K562 (cell line): Measurements from ENCODE around the gene RASSF10. TPM values are rescaled to one million over a fixed set of nuclear protein-coding genes. Genes with fewer than 3 reads are reported as not detected.
A peak's percentile ranks its signal among the peaks of the same experiment; 100 is the strongest.

Experiments
- CBX3 ChIP-seq, 2 experiments: IDR thresholded peaks; 1 replicate in 1 of 2; 2 replicates in 1 of 2; pipeline ENCODE4 v1.6.1; 2012; ENCODE audit warnings: inconsistent platforms in 2 of 2, low read length in 2 of 2, borderline replicate concordance in 1 of 2, control low read depth in 1 of 2
- NFE2 ChIP-seq: IDR thresholded peaks from 2 replicates; pipeline ENCODE4 v1.6.1; 2014; ENCODE audit warnings: antibody characterized with exemption, low read depth
- polyA plus RNA-seq, 8 experiments: library from polyadenylated mRNA; depleted of rRNA in 4 of 8; stranded (reverse) in 5 of 8; unstranded in 3 of 8; fragments of >200 nt; fragmentation: Nextera tagmentation in 2 of 8; fragmentation: Illumina TruSeq in 1 of 8; extraction: Ambion mirVana in 2 of 8; extraction: Trizol in 1 of 8; gene quantifications; 2 replicates each; pipeline versions ENCODE4 v1.2.1 to v1.2.3, GENCODE V29; 2011 to 2014; ENCODE audit warnings: inconsistent platforms in 1 of 8, missing spikeins in 1 of 8
- total RNA-seq, 7 experiments: library from RNA; depleted of rRNA in 6 of 7; stranded (reverse); fragments of >200 nt in 6 of 7; fragmentation: Illumina TruSeq in 2 of 7; extraction: Trizol in 2 of 7; gene quantifications; 2 replicates each; pipeline versions ENCODE4 v1.2.1 to v1.2.3, GENCODE V29; 2011 to 2021; ENCODE audit warnings: low replicate concordance in 1 of 7
- TF ChIP-seq, protein P1 (sequence below), 2 experiments: fragments of 450-650 bp in 1 of 2; sonication (generic) in 1 of 2; formaldehyde crosslinking in 1 of 2; IDR thresholded peaks; 2 replicates each; pipeline versions ENCODE4 v1.7.1 to v1.9.0; 2016 to 2022; ENCODE audit warnings: inconsistent platforms in 1 of 2, mild to moderate bottlenecking in 1 of 2, missing genetic modification reagents in 1 of 2

RASSF10 gene
- total and polyA plus RNA-seq, 9 of the 15 experiments (the other 6 are each of a cell fraction or from before 2014, with no cell fraction given) = not detected

DNA sequence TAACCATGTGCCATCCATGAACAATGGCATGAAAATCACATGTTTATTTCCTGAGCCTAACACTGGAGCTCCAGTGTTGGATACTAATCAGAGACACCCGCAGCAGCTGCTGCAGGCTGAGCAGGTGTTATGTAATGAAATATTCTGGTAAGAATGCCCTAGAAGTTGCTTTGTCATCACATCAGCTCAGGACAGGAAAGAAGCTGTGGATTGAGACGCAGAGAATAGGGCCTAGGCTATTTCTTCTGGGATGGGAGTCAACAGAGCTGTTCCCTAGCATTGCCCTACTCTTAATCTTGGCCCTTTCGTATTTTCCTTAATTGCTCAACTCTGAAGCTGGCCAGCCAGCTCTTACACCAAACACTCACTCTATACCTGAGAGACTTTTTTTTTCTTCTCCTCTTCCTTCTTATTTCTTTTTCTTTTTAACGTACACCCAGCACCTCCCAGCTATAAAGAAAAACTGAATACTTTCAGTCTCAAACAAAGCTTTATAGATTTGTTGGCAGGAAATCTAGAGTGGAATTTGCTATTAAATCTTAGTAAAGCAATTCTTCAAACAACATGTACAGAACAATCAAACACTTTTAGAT lies 31.9 kb downstream of the RASSF10 start (continued):
- TF ChIP-seq, protein P1, sequence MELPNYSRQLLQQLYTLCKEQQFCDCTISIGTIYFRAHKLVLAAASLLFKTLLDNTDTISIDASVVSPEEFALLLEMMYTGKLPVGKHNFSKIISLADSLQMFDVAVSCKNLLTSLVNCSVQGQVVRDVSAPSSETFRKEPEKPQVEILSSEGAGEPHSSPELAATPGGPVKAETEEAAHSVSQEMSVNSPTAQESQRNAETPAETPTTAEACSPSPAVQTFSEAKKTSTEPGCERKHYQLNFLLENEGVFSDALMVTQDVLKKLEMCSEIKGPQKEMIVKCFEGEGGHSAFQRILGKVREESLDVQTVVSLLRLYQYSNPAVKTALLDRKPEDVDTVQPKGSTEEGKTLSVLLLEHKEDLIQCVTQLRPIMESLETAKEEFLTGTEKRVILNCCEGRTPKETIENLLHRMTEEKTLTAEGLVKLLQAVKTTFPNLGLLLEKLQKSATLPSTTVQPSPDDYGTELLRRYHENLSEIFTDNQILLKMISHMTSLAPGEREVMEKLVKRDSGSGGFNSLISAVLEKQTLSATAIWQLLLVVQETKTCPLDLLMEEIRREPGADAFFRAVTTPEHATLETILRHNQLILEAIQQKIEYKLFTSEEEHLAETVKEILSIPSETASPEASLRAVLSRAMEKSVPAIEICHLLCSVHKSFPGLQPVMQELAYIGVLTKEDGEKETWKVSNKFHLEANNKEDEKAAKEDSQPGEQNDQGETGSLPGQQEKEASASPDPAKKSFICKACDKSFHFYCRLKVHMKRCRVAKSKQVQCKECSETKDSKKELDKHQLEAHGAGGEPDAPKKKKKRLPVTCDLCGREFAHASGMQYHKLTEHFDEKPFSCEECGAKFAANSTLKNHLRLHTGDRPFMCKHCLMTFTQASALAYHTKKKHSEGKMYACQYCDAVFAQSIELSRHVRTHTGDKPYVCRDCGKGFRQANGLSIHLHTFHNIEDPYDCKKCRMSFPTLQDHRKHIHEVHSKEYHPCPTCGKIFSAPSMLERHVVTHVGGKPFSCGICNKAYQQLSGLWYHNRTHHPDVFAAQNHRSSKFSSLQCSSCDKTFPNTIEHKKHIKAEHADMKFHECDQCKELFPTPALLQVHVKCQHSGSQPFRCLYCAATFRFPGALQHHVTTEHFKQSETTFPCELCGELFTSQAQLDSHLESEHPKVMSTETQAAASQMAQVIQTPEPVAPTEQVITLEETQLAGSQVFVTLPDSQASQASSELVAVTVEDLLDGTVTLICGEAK (IDR thresholded peaks at IDR 0.05) = no peak
- TF ChIP-seq, protein P1 (CRISPR knock-in tag; IDR thresholded peaks at IDR 0.05) = no peak
- TF ChIP-seq NFE2 (peak; percentile 57), CBX3 (IDR thresholded peaks at IDR 0.05; ENCODE audit: borderline replicate concordance in 1 of 2, low read length in 2 of 2) (no peak)
